HG02973 (cell line): ENCODE measurements around the gene CLEC3A.
A peak's percentile ranks its signal among the peaks of the same experiment; 100 is the strongest.
"Not testable (repeated sequence)": the region's sequence is repeated elsewhere in the genome, so short reads cannot be mapped to it uniquely, and the experiment has no call there.

Experiments used
- ATAC-seq: cut with Tn5 transposase; IDR thresholded peaks from one replicate; pipeline ENCODE4 v1.9.1; 2021; ENCODE audit warnings: moderate library complexity; ENCODE audit not compliant: unreplicated experiment

The CLEC3A gene

GRCh38 chr16:78022347-78023060 lies at the start of gene CLEC3A:
CLEC3A (plus strand) TSS chr16:78022548; CDS start chr16:78022627, 79 bp downstream.
- ATAC-seq, result no peak

GRCh38 chr16:77974883-77975282 lies 47.5 kb upstream of the CLEC3A start:
- ATAC-seq, result no peak

GRCh38 chr16:77975942-77976341 lies 46.4 kb upstream of the CLEC3A start:
- ATAC-seq, result no peak

DNA sequence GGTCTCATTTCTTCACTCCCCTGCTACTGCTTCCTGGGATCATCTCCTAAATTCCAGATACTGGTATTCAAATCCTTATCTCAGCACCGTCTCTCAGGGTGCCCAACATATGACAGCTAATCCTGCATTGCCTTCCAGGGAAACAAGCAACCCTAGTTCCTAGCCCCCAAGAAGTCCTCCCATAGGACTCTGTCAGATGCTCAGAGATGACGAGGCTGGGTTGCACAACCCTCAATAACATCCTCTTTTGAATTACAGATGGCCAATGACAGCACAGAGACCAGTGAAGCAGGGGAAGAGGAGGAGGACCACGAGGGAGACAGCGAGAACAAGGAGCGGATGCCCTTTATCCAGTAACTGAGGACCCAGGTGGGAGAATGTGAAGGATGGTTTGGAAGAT lies 45.0 kb upstream of the CLEC3A start:
- ATAC-seq, result no peak

- no peak for ATAC-seq
These were observed 37.2 kb upstream of the CLEC3A start for GRCh38 chr16:77985111-77985510.

DNA sequence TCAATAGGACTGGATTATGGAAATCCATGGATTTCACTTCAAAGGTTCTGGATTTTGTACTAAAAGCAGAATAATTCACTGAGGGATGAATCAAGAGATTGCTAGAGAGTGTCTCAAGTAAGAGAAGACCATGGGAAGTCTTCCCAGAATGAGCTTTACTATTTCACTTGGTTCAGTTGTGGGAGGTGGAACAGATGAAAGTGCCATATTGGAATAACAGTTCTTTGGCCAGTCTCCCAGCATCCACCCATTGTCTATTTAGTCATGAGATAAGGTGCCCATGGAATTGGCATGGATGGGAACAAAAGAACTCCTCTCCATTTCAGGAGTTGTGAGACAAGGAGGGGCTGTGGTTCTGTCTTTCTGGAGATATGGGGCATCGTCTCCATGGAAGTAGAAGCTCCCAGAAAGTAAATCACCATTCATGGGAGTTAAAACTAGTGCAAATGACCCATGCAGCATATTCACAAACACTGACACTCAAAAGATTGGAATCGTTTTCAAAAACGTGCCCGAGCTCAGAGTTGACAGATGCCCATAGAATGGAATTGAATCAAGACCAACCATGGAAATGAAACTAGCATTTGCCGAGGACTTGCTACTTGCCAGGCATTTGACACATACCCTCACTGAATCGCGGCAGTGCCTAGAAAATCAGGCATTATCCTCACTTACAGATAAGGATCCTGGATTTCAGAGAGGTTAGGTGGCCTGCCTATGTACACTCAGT lies 36.2 kb upstream of the CLEC3A start:
- ATAC-seq, result no peak

- no peak for ATAC-seq
These were observed 34.5 kb upstream of the CLEC3A start for GRCh38 chr16:77987810-77988209.

GRCh38 chr16:77989846-77990245 lies 32.5 kb upstream of the CLEC3A start:
- ATAC-seq, result no peak

DNA sequence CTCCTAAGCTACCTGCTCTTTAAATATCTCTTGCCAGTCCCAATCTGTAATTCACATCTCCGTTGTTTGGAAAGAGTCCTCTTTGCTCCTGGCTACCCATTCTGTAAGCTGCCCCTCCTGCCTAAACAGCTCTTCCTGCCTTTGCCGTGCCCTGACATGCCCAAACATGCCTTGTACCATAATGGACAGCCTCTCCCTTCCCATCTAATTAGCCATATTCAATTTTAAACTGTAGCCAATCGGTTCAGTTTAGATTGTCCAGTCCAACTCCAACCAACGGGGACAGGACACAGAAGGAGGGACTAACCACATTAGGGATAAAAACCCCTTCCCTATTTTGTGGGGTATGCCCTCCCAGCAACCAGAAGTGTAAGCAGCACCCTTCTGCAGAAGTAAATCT lies 30.6 kb upstream of the CLEC3A start:
- no peak for ATAC-seq

DNA sequence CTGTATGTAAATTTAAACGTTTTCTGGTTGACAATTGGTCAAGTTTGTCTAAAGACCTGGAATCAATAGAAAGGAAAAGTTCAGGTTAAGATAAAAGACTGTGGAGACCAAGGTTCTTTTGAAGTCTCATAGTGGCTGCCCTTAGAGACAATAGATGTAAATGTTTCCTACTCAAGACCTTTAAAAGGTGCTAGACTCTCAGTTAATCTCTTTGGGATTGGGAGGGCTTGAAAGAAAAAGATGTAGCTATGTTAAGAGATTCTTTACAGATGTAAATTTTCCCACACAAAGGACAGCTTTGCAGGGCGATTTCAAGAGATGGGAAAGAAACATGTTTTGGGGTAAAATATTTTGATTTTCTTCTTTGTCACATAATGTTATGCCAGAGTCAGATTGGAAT lies 30.0 kb upstream of the CLEC3A start:
- not testable (repeated sequence) for ATAC-seq

DNA sequence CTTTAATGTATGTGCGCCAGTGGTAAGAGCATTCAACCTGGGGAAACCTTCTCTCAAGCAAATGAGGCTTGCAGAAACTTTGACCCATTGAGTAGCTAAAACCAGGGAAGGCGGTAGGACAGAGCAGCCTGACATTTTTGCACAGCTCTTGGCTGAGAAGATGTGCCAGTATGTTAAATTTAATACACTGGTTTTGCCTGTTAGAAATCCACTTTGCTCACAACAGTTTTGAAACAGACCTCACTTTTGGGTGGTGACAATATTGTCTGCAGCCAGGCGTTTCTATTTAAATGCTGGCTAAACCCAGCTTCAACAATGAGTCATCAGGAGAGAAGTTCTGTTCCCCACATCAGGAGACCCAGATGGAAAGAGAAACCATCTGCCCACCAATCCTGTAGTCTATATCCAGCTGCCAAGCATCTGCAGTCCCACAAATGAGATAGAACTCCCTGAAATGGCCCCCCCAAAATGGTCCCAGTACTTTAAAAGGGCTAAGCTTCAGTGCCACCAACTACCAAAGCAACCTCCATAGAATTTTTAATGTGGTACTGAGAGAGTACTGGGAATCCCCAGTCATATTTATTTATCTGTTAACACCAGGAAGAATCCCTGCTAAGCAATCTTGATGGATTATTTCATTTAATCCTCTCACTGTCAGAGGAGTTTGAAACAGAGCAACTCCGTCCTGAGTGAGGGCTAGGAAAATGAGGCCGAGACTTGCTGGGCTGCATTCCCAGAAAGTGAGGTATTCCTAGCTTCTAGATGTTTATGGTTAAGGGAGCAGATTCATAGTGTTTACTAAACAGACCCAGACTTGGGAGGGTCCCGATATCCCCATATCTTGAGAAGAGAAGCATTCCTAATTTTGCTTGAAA lies 29.0 kb upstream of the CLEC3A start:
- no peak for ATAC-seq

- no peak for ATAC-seq
These were observed 26.4 kb upstream of the CLEC3A start for GRCh38 chr16:77995843-77996455.

DNA sequence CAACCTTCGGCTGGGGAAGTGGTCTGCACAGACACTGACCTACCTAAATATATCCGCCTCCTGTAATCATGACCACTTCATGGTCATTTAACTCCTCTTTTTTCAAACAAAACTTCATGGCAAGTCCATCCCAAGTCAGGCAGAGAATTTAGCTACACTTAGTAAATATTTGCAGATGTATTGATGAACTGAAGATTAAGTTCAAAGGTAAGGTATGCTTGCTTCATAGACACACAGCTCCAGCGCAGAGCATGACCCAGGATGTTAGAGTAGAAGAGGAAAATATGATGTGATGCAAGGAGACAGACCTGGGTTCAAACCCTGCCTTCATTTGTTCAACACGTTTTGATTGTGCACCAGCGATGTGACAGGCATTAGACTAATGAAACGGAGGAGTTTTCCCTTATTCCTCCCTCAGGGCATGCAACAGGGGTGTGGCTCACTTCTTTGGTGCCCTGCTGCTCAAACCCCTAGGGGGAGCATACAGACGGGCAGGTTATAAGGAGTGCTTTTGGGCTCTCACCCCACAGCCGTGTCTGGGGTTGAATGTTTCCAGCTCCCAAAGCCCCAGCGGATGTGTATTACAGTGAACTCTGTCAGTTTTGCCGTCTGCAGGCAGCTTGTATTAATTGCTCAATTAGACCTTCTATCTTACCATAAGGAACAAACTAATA lies 23.9 kb upstream of the CLEC3A start:
- no peak for ATAC-seq

DNA sequence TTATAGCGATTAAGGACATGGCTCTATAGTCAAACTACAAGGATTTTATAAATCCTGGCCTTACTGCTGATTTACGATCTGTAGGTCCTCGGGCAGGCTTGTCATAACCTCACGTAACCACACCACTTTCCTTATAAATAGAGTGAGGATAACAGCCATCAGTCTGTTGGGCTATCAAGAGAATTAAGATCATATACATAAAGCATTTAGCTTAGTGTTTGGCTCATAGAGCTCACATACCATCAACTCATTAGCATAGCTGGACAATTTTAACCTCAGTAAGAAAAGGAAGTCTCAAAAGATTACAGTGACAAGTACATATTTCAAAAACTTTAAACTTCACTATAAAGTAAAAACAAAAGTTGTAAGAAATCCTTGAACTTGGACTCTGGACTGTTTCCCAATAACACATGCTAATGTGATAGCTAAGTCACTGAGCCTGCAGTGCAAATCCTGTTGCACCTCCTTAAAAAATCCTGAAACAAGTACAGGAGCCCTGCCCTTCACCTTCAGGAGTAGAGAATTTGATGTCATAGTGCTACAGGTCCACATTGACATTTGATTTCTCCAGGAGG lies 20.8 kb upstream of the CLEC3A start:
- no peak for ATAC-seq

DNA sequence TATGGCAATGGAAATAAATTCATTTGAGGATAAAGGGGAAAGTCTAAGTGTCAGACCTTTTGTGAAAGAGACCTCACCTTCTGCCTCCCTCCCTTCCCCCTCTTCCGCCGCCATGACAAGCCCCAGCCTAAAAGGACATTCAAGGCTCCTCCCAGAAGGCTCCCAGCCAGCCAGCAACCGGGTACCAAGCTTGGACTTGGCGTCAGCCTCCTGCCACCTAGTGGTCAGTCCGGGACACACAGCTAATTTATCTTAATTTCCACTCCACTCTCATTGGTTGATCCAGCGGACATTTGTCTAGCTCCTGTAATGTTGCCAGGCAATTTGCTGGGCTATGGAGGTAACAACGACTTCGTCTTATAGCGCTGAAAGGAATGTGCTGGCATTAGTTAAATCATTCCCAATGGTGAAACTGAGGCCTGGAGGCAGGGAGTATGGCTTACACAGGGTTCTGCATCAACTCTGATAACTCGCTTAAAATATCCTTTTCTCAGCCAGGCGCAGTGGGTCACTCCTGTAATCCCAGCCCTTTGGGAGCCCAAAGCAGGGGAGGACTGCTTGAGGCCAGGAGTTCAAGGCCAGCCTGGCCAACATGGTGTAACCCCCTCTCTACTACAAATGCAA lies 19.3 kb upstream of the CLEC3A start:
- ATAC-seq, result peak; percentile 100

DNA sequence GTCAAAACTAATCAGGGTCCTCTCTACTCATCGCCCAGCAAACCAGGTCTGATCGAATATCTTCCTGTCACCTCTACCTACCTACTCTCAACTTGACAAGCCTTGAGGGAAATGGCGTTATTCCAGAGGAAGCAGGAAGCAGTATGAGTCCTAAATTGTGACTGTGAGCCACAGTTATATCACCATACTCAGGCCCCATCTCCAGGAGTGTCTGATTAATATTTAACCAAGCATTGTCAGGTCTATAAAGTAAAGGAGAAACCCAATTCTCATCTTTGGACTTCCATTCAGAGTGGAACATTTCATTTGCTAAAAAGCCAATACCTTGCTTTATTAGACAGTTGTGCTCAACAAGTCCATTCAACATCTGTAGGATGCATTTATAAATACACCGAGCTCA lies 17.8 kb upstream of the CLEC3A start:
- no peak for ATAC-seq

DNA sequence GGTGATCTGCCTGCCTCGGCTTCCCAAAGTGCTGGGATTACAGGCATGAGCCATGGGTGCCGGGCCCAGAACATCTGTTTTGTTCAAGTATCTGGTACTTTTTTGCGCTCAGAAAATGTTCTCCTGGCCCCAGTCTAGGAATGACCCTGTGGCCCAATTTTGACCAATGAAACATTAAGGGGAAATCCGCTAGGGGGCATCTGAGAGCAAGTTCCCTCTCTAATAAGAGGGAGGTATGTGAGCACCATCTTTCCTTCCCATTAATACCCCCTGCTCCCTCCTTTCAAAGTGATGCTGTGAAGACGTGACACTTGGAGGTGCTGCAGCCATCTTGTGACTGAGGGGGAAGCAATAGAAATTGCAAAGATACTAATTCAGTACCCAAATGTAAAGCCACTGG lies 16.5 kb upstream of the CLEC3A start:
- ATAC-seq, result no peak

GRCh38 chr16:78007121-78007520 lies 15.2 kb upstream of the CLEC3A start:
- no peak for ATAC-seq

- no peak for ATAC-seq
These were observed 1.8 kb downstream of the CLEC3A start for GRCh38 chr16:78024159-78024558.

- no peak for ATAC-seq
These were observed 3.3 kb downstream of the CLEC3A start for GRCh38 chr16:78025631-78026030.
